Fibroblast of lung (primary cell): ENCODE data around the gene STX1A. TPM values are rescaled to one million over a fixed set of nuclear protein-coding genes. Genes with fewer than 3 reads are reported as not detected.

Experiments used
- DNase-seq, 2 donors: peaks; one replicate each; pipeline versions ENCODE4 v3.0.0 to v3.0.0-alpha.2; 2010; ENCODE audit warnings: low read depth in 2 of 2
- H2AFZ ChIP-seq: 2 replicates; pipeline ENCODE4 v1.5.1; 2012; ENCODE audit warnings: low read length, control low read depth, inconsistent platforms
- H3K27ac ChIP-seq: 2 replicates; pipeline ENCODE4 v1.5.1; 2011; ENCODE audit warnings: low read length, control low read depth; ENCODE audit not compliant: insufficient read depth
- H3K27me3 ChIP-seq: 2 replicates; pipeline ENCODE4 v1.5.1; 2011; ENCODE audit warnings: mild to moderate bottlenecking, low read length; ENCODE audit not compliant: control insufficient read depth, insufficient read depth
- H3K36me3 ChIP-seq: 2 replicates; pipeline ENCODE4 v1.5.1; 2011; ENCODE audit warnings: low read length; ENCODE audit not compliant: control insufficient read depth, insufficient read depth
- H3K4me1 ChIP-seq: 2 replicates; pipeline ENCODE4 v1.5.1; 2011; ENCODE audit warnings: low read length; ENCODE audit not compliant: control insufficient read depth, insufficient read depth; ENCODE audit errors: extremely low read depth
- H3K4me2 ChIP-seq: 2 replicates; pipeline ENCODE4 v1.5.1; 2011; ENCODE audit warnings: low read length, control low read depth; ENCODE audit not compliant: insufficient read depth; ENCODE audit errors: extremely low read depth
- H3K4me3 ChIP-seq, 4 experiments: fragments of 200-600 bp in 1 of 4; sonication (generic) in 1 of 4; replicated peaks in 1 of 4; 2 replicates each; pipeline ENCODE4 v1.5.1; 2011 to 2016; ENCODE audit warnings: low read length in 4 of 4, low read depth in 3 of 4, mild to moderate bottlenecking in 3 of 4, control low read depth in 2 of 4, inconsistent platforms in 1 of 4, mixed read lengths in 1 of 4; ENCODE audit not compliant: insufficient read depth in 1 of 4; ENCODE audit errors: control extremely low read depth in 1 of 4
- H3K79me2 ChIP-seq: 2 replicates; pipeline ENCODE4 v1.5.1; 2012; ENCODE audit warnings: mild to moderate bottlenecking, low read length, inconsistent platforms; ENCODE audit not compliant: control insufficient read depth, insufficient read depth
- H3K9ac ChIP-seq: 2 replicates; pipeline ENCODE4 v1.5.1; 2011; ENCODE audit warnings: mild to moderate bottlenecking, low read length, control low read depth; ENCODE audit not compliant: insufficient read depth
- H3K9me3 ChIP-seq: 2 replicates; pipeline ENCODE4 v1.5.1; 2012; ENCODE audit warnings: low read depth, low read length; ENCODE audit not compliant: control insufficient read depth, insufficient read depth
- H4K20me1 ChIP-seq: 2 replicates; pipeline ENCODE4 v1.5.1; 2011; ENCODE audit warnings: low read length; ENCODE audit not compliant: control insufficient read depth, insufficient read depth; ENCODE audit errors: extremely low read depth
- EZH2 ChIP-seq: IDR thresholded peaks from 2 replicates; pipeline ENCODE4 v1.5.1; 2012; ENCODE audit warnings: low read length, control low read depth, mild to moderate bottlenecking; ENCODE audit errors: missing control alignments
- polyA plus RNA-seq, 2 donors: library from polyadenylated mRNA; depleted of rRNA in 1 of 2; stranded (reverse) in 1 of 2; unstranded in 1 of 2; fragments of >200 nt; gene quantifications; 2 replicates each; pipeline ENCODE4 v1.2.1, GENCODE V29; 2011 to 2012; ENCODE audit warnings: missing spikeins in 1 of 2
- total RNA-seq: library from RNA; depleted of rRNA; stranded (reverse); fragments of >200 nt; gene quantifications from 2 replicates; pipeline ENCODE4 v1.2.1, GENCODE V29; 2014
- TF ChIP-seq, protein P1 (sequence below), 2 donors: IDR thresholded peaks in 1 of 2; conservative IDR thresholded peaks in 1 of 2; 1 replicate in 1 of 2; 2 replicates in 1 of 2; pipeline ENCODE4 v1.5.1; 2011 to 2012; ENCODE audit warnings: low read length in 2 of 2, control low read depth in 1 of 2, inconsistent platforms in 1 of 2, low read depth in 1 of 2, mild to moderate bottlenecking in 1 of 2

Gene STX1A
- total and polyA plus RNA-seq, 2 donors (not counting 1 experiment from before 2014, with no cell fraction given): 7.8 to 8.1 TPM

DNA sequence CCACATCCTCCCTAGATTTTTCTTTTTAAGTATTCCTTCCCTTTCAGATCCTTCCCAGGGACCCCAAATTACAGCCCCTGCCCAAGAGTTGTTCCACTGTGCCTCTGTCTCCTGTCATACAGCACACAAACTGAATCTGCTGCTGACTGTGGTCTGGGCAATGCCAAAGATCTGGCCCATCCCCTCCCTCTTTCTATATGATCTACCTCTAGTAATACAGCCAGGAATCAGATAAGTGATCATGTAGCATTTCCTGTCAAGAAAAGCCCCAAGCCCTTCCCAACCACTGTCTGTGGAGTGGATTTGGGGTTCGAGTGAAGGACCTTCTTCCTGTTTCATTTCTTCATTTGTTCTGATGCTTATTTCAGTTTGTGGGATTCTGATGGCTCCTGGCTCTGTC, 6.7 kb downstream of the STX1A start:
- H3K27me3 ChIP-seq: no peaks in the 10 kb centered on the region
- TF ChIP-seq, protein P1, sequence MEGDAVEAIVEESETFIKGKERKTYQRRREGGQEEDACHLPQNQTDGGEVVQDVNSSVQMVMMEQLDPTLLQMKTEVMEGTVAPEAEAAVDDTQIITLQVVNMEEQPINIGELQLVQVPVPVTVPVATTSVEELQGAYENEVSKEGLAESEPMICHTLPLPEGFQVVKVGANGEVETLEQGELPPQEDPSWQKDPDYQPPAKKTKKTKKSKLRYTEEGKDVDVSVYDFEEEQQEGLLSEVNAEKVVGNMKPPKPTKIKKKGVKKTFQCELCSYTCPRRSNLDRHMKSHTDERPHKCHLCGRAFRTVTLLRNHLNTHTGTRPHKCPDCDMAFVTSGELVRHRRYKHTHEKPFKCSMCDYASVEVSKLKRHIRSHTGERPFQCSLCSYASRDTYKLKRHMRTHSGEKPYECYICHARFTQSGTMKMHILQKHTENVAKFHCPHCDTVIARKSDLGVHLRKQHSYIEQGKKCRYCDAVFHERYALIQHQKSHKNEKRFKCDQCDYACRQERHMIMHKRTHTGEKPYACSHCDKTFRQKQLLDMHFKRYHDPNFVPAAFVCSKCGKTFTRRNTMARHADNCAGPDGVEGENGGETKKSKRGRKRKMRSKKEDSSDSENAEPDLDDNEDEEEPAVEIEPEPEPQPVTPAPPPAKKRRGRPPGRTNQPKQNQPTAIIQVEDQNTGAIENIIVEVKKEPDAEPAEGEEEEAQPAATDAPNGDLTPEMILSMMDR (conservative IDR thresholded peaks at IDR 0.05 in 1 of 2, IDR thresholded peaks at IDR 0.05 in 1 of 2; ENCODE audit: low read depth in 1 of 2, low read length in 2 of 2): no peak
- TF ChIP-seq EZH2: no peak
- no peak overlapping the region for H3K27ac ChIP-seq
- H3K4me3 ChIP-seq: no peak overlapping the region
- H3K4me2 ChIP-seq: no peak overlapping the region
- H3K4me1 ChIP-seq: peaks cover 22% of the 10 kb centered on the region
- no peak for DNase-seq
- no peaks in the 10 kb centered on the region for H3K9me3 ChIP-seq
- H2AFZ ChIP-seq: no peak overlapping the region
- H3K36me3 ChIP-seq: peaks cover 2% of the 10 kb centered on the region
- H4K20me1 ChIP-seq: no peaks in the 10 kb centered on the region
- no peak overlapping the region for H3K9ac ChIP-seq
- H3K79me2 ChIP-seq: peaks cover 69% of the 10 kb centered on the region

DNA sequence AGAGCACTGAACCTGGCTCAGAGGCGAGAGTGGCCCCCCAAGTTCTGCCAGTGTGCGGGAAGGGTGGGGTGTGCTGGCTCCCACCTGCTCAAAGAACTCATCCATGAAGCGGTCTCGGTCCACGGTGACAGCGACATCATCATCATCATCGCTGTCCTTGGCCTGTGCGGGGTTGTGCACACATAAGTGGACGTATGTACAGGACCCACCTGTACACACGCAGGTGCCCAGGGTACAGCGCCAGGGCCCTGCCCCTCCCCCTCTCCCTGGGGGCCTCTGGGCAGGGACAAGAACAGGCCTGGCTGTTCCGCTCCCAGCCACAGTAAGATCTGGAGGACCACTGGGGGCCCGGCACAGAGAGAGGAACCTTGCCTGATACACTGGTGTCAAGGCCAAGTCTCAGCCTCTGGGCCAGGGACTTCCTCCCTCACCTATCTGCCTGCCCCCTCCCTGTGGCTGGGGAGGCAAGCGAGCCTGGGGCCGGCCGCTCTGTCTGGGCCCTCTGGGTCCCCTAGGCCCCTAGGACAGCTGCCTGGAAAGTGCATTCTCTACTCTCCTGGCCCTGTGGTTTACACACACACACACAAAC, 10.4 kb downstream of the STX1A start:
- TF ChIP-seq EZH2: no peak
- TF ChIP-seq, protein P1 (conservative IDR thresholded peaks at IDR 0.05 in 1 of 2, IDR thresholded peaks at IDR 0.05 in 1 of 2; ENCODE audit: low read depth in 1 of 2, low read length in 2 of 2): no peak
- no peak overlapping the region for H3K9ac ChIP-seq
- no peaks in the 10 kb centered on the region for H4K20me1 ChIP-seq
- no peak for DNase-seq
- H3K4me3 ChIP-seq: no peak overlapping the region
- no peaks in the 10 kb centered on the region for H3K9me3 ChIP-seq
- peaks cover 12% of the 10 kb centered on the region for H3K36me3 ChIP-seq
- H3K27ac ChIP-seq: no peak overlapping the region
- H3K4me1 ChIP-seq: no peaks in the 10 kb centered on the region
- no peak overlapping the region for H2AFZ ChIP-seq
- no peaks in the 10 kb centered on the region for H3K27me3 ChIP-seq
- peaks cover 45% of the 10 kb centered on the region for H3K79me2 ChIP-seq
- H3K4me2 ChIP-seq: no peak overlapping the region

DNA sequence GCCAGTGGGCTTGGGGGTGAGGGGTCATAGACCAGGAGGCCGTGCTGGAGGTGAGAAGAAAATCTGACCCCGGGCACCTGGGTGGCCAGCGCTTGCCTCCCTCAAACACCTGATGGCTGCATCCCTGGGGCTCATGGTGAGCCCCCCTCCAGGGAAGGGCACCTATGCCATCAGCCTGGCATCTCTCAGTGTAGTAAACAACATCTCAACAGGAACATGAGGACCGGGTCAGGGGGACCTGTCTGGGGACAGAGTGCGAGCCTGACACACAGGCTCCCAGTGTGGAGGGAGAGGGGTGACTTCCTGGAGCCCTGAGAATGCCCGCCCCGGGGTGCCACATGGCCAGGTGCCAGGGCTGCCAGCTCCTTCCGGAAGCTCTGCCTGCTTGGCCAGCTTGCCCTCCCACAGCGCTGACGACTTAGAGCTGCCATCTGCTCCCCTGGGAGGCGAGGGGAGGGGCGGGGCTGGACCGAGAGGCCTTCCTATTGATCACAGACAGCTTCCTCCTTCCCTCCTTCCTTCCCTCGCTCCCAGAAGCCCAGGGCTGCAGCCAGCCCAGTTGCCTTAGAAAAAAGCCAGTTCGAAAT, 12.3 kb downstream of the STX1A start:
- Histone ChIP-seq H3K4me2 (no peak overlapping the region), H3K4me1 (no peaks in the 10 kb centered on the region), H3K9me3 (no peaks in the 10 kb centered on the region), H3K9ac (no peak overlapping the region), H4K20me1 (no peaks in the 10 kb centered on the region), H3K79me2 (peaks cover 26% of the 10 kb centered on the region), H3K36me3 (peaks cover 21% of the 10 kb centered on the region), H3K27ac (no peak overlapping the region), H3K4me3 (no peak overlapping the region), H3K27me3 (no peaks in the 10 kb centered on the region), H2AFZ (no peak overlapping the region)
- TF ChIP-seq EZH2: no peak
- DNase-seq: no peak
